HepG2 (cell line): ENCODE results near the gene DGCR8. TPM values are rescaled to one million over a fixed set of nuclear protein-coding genes. Genes with fewer than 3 reads are reported as not detected.

Experiments used
- ARHGAP35 ChIP-seq: sonication (generic); formaldehyde crosslinking; IDR thresholded peaks from 2 replicates; pipeline ENCODE4 v1.9.0; 2022; ENCODE audit warnings: mild to moderate bottlenecking, inconsistent platforms, moderate library complexity, missing genetic modification reagents, borderline replicate concordance
- BORCS8-MEF2B ChIP-seq: sonication (generic); formaldehyde crosslinking; IDR thresholded peaks from 2 replicates; pipeline ENCODE4 v1.8.0; 2022; ENCODE audit warnings: mild to moderate bottlenecking, missing genetic modification reagents
- CEBPB ChIP-seq: IDR thresholded peaks from 2 replicates; pipeline ENCODE4 v1.6.1; 2011; ENCODE audit warnings: low read depth, low read length, improper control_type of control experiment, borderline replicate concordance
- CHD4 ChIP-seq: fragments of 200-600 bp; sonication (generic); IDR thresholded peaks from 2 replicates; pipeline ENCODE4 v1.7.0; 2017; ENCODE audit warnings: mild to moderate bottlenecking, low read length, borderline replicate concordance
- GFI1 ChIP-seq: sonication (generic); formaldehyde crosslinking; IDR thresholded peaks from 2 replicates; pipeline ENCODE4 v1.5.0; 2020; ENCODE audit warnings: missing genetic modification reagents, mild to moderate bottlenecking, borderline replicate concordance
- HES4 ChIP-seq: sonication (generic); formaldehyde crosslinking; IDR thresholded peaks from 2 replicates; pipeline ENCODE4 v1.9.0; 2021; ENCODE audit warnings: mild to moderate bottlenecking, missing genetic modification reagents, borderline replicate concordance
- JUND ChIP-seq: sonication (generic); formaldehyde crosslinking; IDR thresholded peaks from 2 replicates; pipeline ENCODE4 v1.8.0; 2022; ENCODE audit warnings: mild to moderate bottlenecking, missing genetic modification reagents
- SETDB1 ChIP-seq: sonication (generic); formaldehyde crosslinking; IDR thresholded peaks from 2 replicates; pipeline ENCODE4 v1.5.1; 2020; ENCODE audit warnings: missing genetic modification reagents, mild to moderate bottlenecking, borderline replicate concordance
- ZFYVE20 ChIP-seq: sonication (generic); formaldehyde crosslinking; IDR thresholded peaks from 2 replicates; pipeline ENCODE4 v1.8.0; 2023; ENCODE audit warnings: low read depth, mild to moderate bottlenecking, moderate library complexity, missing genetic modification reagents, borderline replicate concordance
- ZIK1 ChIP-seq: sonication (generic); formaldehyde crosslinking; IDR thresholded peaks from 2 replicates; pipeline ENCODE4 v1.5.0; 2020; ENCODE audit warnings: mild to moderate bottlenecking, low read depth, missing genetic modification reagents, borderline replicate concordance
- ZNF383 ChIP-seq: sonication (generic); formaldehyde crosslinking; IDR thresholded peaks from 2 replicates; pipeline ENCODE4 v1.4.0; 2020; ENCODE audit warnings: missing genetic modification reagents, mild to moderate bottlenecking, borderline replicate concordance
- ZNF691 ChIP-seq: sonication (generic); formaldehyde crosslinking; IDR thresholded peaks from 2 replicates; pipeline ENCODE4 v1.4.0; 2020; ENCODE audit warnings: missing genetic modification reagents, low read depth, mild to moderate bottlenecking, borderline replicate concordance
- ZNF709 ChIP-seq: sonication (generic); formaldehyde crosslinking; IDR thresholded peaks from 2 replicates; pipeline ENCODE4 v1.5.0; 2020; ENCODE audit warnings: mild to moderate bottlenecking, missing genetic modification reagents
- ZNF740 ChIP-seq: sonication (generic); formaldehyde crosslinking; IDR thresholded peaks from 2 replicates; pipeline ENCODE4 v1.4.0; 2020; ENCODE audit warnings: missing genetic modification reagents
- polyA plus RNA-seq, 8 experiments: library from polyadenylated mRNA; depleted of rRNA in 3 of 8; stranded (reverse) in 7 of 8; unstranded in 1 of 8; fragments of >200 nt; fragmentation: Illumina TruSeq in 4 of 8; extraction: Trizol in 4 of 8; gene quantifications; 2 replicates each; pipeline versions ENCODE4 v1.2.1 to v1.2.3, GENCODE V29; 2011 to 2016; ENCODE audit warnings: low read depth in 4 of 8, missing spikeins in 1 of 8, mixed read lengths in 1 of 8; ENCODE audit not compliant: insufficient read depth in 1 of 8
- total RNA-seq, 5 experiments: library from RNA; depleted of rRNA; stranded (reverse); fragments of >200 nt; fragmentation: Illumina TruSeq; extraction: Trizol; gene quantifications; 2 replicates each; pipeline ENCODE4 v1.2.3, GENCODE V29; 2016; ENCODE audit warnings: low read depth in 1 of 5
- TF ChIP-seq, protein P1 (sequence below): sonication (generic); formaldehyde crosslinking; IDR thresholded peaks from 2 replicates; pipeline ENCODE4 v1.5.0; 2020; ENCODE audit warnings: mild to moderate bottlenecking, low read depth, missing genetic modification reagents, borderline replicate concordance
- TF ChIP-seq, protein P2 (sequence below): sonication (generic); formaldehyde crosslinking; conservative IDR thresholded peaks from 2 replicates; pipeline ENCODE4 v1.5.0; 2020; ENCODE audit warnings: missing genetic modification reagents
- TF ChIP-seq, protein P3 (sequence below): IDR thresholded peaks from 2 replicates; pipeline ENCODE4 v1.6.1; 2018; ENCODE audit warnings: missing genetic modification reagents, mild to moderate bottlenecking, missing compliant biosample characterization
- TF ChIP-seq, protein P4 (sequence below): sonication (generic); formaldehyde crosslinking; IDR thresholded peaks from 2 replicates; pipeline ENCODE4 v1.5.1; 2020; ENCODE audit warnings: missing genetic modification reagents, mild to moderate bottlenecking, borderline replicate concordance
- TF ChIP-seq, protein P5 (sequence below): sonication (generic); formaldehyde crosslinking; IDR thresholded peaks from 2 replicates; pipeline ENCODE4 v1.4.0; 2020; ENCODE audit warnings: missing genetic modification reagents, mild to moderate bottlenecking, borderline replicate concordance

The DGCR8 gene
- total and polyA plus RNA-seq, 2 of the 13 experiments (the other 11 are each of a cell fraction or from before 2014, with no cell fraction given), result 10.2 to 23.2 TPM

- TF ChIP-seq ZNF709 (CRISPR knock-in tag) (peak; percentile 80; the same call in 1 of the 2 replicates), CEBPB (no peak), ZFYVE20 (no peak), JUND (CRISPR knock-in tag) (no peak), ZNF740 (CRISPR knock-in tag) (peak; percentile 30; the same call in 1 of the 2 replicates), BORCS8-MEF2B (CRISPR knock-in tag) (peak; percentile 93), ARHGAP35 (CRISPR knock-in tag) (peak; percentile 85), HES4 (CRISPR knock-in tag) (no peak), ZNF383 (CRISPR knock-in tag) (no peak), ZIK1 (CRISPR knock-in tag) (peak; percentile 94), ZNF691 (peak; percentile 45; the same call in 1 of the 2 replicates), GFI1 (CRISPR knock-in tag) (peak; percentile 57; the same call in 1 of the 2 replicates), SETDB1 (CRISPR knock-in tag) (no peak), CHD4 (no peak)
- TF ChIP-seq, protein P1, sequence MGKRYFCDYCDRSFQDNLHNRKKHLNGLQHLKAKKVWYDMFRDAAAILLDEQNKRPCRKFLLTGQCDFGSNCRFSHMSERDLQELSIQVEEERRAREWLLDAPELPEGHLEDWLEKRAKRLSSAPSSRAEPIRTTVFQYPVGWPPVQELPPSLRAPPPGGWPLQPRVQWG, result no peak
- TF ChIP-seq, protein P2, sequence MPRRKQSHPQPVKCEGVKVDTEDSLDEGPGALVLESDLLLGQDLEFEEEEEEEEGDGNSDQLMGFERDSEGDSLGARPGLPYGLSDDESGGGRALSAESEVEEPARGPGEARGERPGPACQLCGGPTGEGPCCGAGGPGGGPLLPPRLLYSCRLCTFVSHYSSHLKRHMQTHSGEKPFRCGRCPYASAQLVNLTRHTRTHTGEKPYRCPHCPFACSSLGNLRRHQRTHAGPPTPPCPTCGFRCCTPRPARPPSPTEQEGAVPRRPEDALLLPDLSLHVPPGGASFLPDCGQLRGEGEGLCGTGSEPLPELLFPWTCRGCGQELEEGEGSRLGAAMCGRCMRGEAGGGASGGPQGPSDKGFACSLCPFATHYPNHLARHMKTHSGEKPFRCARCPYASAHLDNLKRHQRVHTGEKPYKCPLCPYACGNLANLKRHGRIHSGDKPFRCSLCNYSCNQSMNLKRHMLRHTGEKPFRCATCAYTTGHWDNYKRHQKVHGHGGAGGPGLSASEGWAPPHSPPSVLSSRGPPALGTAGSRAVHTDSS (CRISPR knock-in tag), result no peak
- TF ChIP-seq, protein P3, sequence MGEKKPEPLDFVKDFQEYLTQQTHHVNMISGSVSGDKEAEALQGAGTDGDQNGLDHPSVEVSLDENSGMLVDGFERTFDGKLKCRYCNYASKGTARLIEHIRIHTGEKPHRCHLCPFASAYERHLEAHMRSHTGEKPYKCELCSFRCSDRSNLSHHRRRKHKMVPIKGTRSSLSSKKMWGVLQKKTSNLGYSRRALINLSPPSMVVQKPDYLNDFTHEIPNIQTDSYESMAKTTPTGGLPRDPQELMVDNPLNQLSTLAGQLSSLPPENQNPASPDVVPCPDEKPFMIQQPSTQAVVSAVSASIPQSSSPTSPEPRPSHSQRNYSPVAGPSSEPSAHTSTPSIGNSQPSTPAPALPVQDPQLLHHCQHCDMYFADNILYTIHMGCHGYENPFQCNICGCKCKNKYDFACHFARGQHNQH (CRISPR knock-in tag), result peak; percentile 86
- TF ChIP-seq, protein P4, sequence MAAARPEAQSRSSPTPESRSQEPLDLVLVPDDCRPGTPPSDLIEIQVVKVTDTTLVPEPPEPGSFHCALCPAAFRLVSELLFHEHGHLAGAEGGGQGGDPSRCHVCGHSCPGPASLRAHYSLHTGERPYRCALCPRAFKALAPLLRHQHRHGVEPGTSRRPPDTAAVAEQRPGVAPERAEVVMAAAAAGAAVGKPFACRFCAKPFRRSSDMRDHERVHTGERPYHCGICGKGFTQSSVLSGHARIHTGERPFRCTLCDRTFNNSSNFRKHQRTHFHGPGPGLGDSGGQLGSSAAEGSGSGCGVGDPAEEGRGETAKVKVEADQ, result peak; percentile 40; the same call in 1 of the 2 replicates
- TF ChIP-seq, protein P5, sequence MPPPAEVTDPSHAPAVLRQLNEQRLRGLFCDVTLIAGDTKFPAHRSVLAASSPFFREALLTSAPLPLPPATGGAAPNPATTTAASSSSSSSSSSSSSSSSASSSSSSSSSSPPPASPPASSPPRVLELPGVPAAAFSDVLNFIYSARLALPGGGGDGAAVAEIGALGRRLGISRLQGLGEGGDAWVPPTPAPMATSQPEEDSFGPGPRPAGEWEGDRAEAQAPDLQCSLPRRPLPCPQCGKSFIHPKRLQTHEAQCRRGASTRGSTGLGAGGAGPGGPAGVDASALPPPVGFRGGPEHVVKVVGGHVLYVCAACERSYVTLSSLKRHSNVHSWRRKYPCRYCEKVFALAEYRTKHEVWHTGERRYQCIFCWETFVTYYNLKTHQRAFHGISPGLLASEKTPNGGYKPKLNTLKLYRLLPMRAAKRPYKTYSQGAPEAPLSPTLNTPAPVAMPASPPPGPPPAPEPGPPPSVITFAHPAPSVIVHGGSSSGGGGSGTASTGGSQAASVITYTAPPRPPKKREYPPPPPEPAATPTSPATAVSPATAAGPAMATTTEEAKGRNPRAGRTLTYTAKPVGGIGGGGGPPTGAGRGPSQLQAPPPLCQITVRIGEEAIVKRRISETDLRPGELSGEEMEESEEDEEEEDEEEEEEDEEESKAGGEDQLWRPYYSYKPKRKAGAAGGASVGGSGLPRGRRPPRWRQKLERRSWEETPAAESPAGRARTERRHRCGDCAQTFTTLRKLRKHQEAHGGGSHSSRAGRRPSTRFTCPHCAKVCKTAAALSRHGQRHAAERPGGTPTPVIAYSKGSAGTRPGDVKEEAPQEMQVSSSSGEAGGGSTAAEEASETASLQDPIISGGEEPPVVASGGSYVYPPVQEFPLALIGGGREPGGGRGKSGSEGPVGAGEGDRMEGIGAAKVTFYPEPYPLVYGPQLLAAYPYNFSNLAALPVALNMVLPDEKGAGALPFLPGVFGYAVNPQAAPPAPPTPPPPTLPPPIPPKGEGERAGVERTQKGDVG, result no peak
Measured at GRCh38 chr22:20116951-20117632, 37.1 kb downstream of the DGCR8 start, which contains the start of gene TRMT2A (continued).
